B cell (primary cell): ENCODE measurements around the gene SNX11.

Experiments used
- EZH2 ChIP-seq: IDR thresholded peaks from 2 replicates; pipeline ENCODE4 v1.6.1; 2012; ENCODE audit warnings: borderline replicate concordance, low read depth, mild to moderate bottlenecking, moderate library complexity, low read length; ENCODE audit not compliant: insufficient read depth, poor library complexity, severe bottlenecking
- TF ChIP-seq, protein P1 (sequence below): fragments of 200-600 bp; IDR thresholded peaks from one replicate; pipeline ENCODE4 v1.8.0; 2022; ENCODE audit warnings: antibody characterized with exemption, mild to moderate bottlenecking

DNA sequence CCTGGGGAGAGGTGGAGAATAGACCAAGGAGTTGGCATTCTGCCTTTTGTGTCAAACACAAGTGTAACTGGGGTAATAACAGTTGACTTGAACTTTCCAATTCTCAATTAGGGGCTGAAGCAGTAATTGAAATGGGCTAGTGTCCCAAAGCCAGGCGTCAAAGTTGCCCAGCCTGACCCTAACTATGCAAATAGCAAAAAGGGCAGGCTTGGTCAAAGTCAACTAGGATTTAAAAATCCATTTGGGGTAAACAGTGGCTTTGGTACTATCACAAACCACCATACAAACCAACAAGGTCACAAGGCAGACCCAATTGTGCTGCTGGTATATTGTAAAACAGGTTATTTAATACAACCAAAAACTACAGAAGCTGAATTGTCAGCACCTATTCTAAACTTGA, 41.4 kb upstream of the SNX11 start:
- TF ChIP-seq, protein P1, sequence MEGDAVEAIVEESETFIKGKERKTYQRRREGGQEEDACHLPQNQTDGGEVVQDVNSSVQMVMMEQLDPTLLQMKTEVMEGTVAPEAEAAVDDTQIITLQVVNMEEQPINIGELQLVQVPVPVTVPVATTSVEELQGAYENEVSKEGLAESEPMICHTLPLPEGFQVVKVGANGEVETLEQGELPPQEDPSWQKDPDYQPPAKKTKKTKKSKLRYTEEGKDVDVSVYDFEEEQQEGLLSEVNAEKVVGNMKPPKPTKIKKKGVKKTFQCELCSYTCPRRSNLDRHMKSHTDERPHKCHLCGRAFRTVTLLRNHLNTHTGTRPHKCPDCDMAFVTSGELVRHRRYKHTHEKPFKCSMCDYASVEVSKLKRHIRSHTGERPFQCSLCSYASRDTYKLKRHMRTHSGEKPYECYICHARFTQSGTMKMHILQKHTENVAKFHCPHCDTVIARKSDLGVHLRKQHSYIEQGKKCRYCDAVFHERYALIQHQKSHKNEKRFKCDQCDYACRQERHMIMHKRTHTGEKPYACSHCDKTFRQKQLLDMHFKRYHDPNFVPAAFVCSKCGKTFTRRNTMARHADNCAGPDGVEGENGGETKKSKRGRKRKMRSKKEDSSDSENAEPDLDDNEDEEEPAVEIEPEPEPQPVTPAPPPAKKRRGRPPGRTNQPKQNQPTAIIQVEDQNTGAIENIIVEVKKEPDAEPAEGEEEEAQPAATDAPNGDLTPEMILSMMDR, result no peak
- TF ChIP-seq EZH2, result no peak
